HCT116 (cell line): ENCODE measurements around the gene GRM5. TPM values are rescaled to one million over a fixed set of nuclear protein-coding genes. Genes with fewer than 3 reads are reported as not detected.
"Not testable (repeated sequence)": the region's sequence is repeated elsewhere in the genome, so short reads cannot be mapped to it uniquely, and the experiment has no call there.

ENCODE experiments used
- ATAC-seq: fragments of 200-7000 bp; cut with Tn5 transposase; 2 replicates; pipeline ENCODE4 v1.9.1; 2020; ENCODE audit warnings: mild to moderate bottlenecking, moderate library complexity
- BruUV-seq: library from RNA; stranded (reverse); fragments of 400-500 nt; replicated peaks from 2 replicates; lab custom pipeline; 2021; lab: Mats Ljungman, UMichigan
- CTCF ChIA-PET: fragments of 300-600 bp; sonication (Branson Sonifier 250); formaldehyde crosslinking; loops from one replicate; lab custom pipeline; 2021; ENCODE audit warnings: antibody characterized with exemption; lab: Charles Lee
- POLR2A ChIA-PET: fragments of 300-600, 350-600 bp; sonication (Branson Sonifier 250); formaldehyde crosslinking; loops from one replicate; lab custom pipeline; 2021; ENCODE audit warnings: antibody characterized with exemption; lab: Charles Lee
- RAD21 ChIA-PET, 2 experiments: fragments of 300-600 bp; sonication (Branson Sonifier 250); formaldehyde crosslinking; loops; one replicate each; lab custom pipeline; 2023; ENCODE audit warnings: low total read pairs in 2 of 2; ENCODE audit not compliant: uncharacterized antibody in 2 of 2, unreplicated experiment in 2 of 2, low non-redundant PET in 1 of 2; lab: Charles Lee
- DNase-seq: peaks from one replicate; pipeline ENCODE4 v3.0.0-alpha.2; 2010; ENCODE audit warnings: low read depth, low spot score
- H2AFZ ChIP-seq: fragments of 200-600 bp; shearing (Covaris generic), sonication (generic); 2 replicates; pipeline ENCODE4 v1.6.1; 2017; ENCODE audit warnings: low read depth, mixed run types, mixed read lengths, antibody characterized with exemption, low read length; ENCODE audit not compliant: poor library complexity, severe bottlenecking
- H3K27ac ChIP-seq: 2 replicates; pipeline ENCODE4 v1.5.1; 2012; ENCODE audit warnings: low read depth, low read length
- H3K27me3 ChIP-seq: fragments of 200-600 bp; sonication (generic); 2 replicates; pipeline ENCODE4 v1.6.1; 2016; ENCODE audit warnings: mixed run types, low read length, mixed read lengths; ENCODE audit not compliant: insufficient read depth
- H3K36me3 ChIP-seq, 2 experiments: fragments of 200-500 bp in 1 of 2; fragments of 200-600 bp in 1 of 2; sonication (Bioruptor generic) in 1 of 2; sonication (generic) in 1 of 2; 2 replicates each; pipeline versions ENCODE4 v1.5.1 to v1.6.1; 2014 to 2016; ENCODE audit warnings: low read length in 2 of 2, inconsistent platforms in 1 of 2, mixed read lengths in 1 of 2, mixed run types in 1 of 2; ENCODE audit not compliant: insufficient read depth in 2 of 2, control insufficient read depth in 1 of 2
- H3K4me1 ChIP-seq, 2 experiments: fragments of 200-600 bp in 1 of 2; sonication (generic) in 1 of 2; 2 replicates each; pipeline versions ENCODE4 v1.5.1 to v1.6.1; 2012 to 2017; ENCODE audit warnings: low read length in 2 of 2, inconsistent platforms in 1 of 2, mild to moderate bottlenecking in 1 of 2, mixed read lengths in 1 of 2, mixed run types in 1 of 2, moderate library complexity in 1 of 2; ENCODE audit not compliant: insufficient read depth in 2 of 2, control insufficient read depth in 1 of 2
- H3K4me2 ChIP-seq: fragments of 200-600 bp; sonication (generic); 2 replicates; pipeline ENCODE4 v1.6.1; 2017; ENCODE audit warnings: mixed run types, low read length, mixed read lengths
- H3K4me3 ChIP-seq, 2 experiments: fragments of 200-600 bp in 1 of 2; sonication (generic) in 1 of 2; replicated peaks in 1 of 2; 2 replicates each; pipeline ENCODE4 v1.5.1; 2011 to 2016; ENCODE audit warnings: low read length in 2 of 2, control low read depth in 1 of 2, low read depth in 1 of 2, mild to moderate bottlenecking in 1 of 2, mixed read lengths in 1 of 2, mixed run types in 1 of 2
- H3K79me2 ChIP-seq: fragments of 200-600 bp; sonication (generic); 2 replicates; pipeline ENCODE4 v1.6.1; 2017; ENCODE audit warnings: mild to moderate bottlenecking, mixed run types, low read length, moderate library complexity, mixed read lengths; ENCODE audit not compliant: insufficient read depth
- H3K9ac ChIP-seq: fragments of 200-600 bp; sonication (generic); 2 replicates; pipeline ENCODE4 v1.6.1; 2016; ENCODE audit warnings: low read length, mixed read lengths
- H3K9me2 ChIP-seq: fragments of 200-600 bp; sonication (generic), shearing (Covaris generic); 2 replicates; pipeline ENCODE4 v1.6.1; 2017; ENCODE audit warnings: mixed run types, mild to moderate bottlenecking, moderate library complexity; ENCODE audit not compliant: insufficient read depth
- H3K9me3 ChIP-seq, 2 experiments: fragments of 200-500 bp in 1 of 2; fragments of 200-600 bp in 1 of 2; sonication (Bioruptor generic) in 1 of 2; sonication (generic) in 1 of 2; 2 replicates each; pipeline ENCODE4 v1.6.1; 2014 to 2017; ENCODE audit warnings: low read length in 2 of 2, mixed read lengths in 2 of 2, inconsistent platforms in 1 of 2, low read depth in 1 of 2, mild to moderate bottlenecking in 1 of 2, mixed run types in 1 of 2, moderate library complexity in 1 of 2; ENCODE audit not compliant: control insufficient read depth in 1 of 2, insufficient read depth in 1 of 2
- H4K20me1 ChIP-seq: fragments of 200-600 bp; sonication (generic), shearing (Covaris generic); 2 replicates; pipeline ENCODE4 v1.6.1; 2017; ENCODE audit warnings: mixed run types, mild to moderate bottlenecking, moderate library complexity; ENCODE audit not compliant: insufficient read depth
- CBX3 ChIP-seq: IDR thresholded peaks from 2 replicates; pipeline ENCODE4 v1.6.1; 2012; ENCODE audit warnings: low read depth
- CEBPB ChIP-seq: IDR thresholded peaks from 2 replicates; pipeline ENCODE4 v1.6.1; 2012; ENCODE audit warnings: low read depth
- EGR1 ChIP-seq: IDR thresholded peaks from 2 replicates; pipeline ENCODE4 v1.6.1; 2012; ENCODE audit warnings: low read depth
- EZH2 ChIP-seq: fragments of 200-600 bp; sonication (generic); IDR thresholded peaks from 2 replicates; pipeline ENCODE4 v1.6.1; 2017; ENCODE audit warnings: antibody characterized with exemption, mixed run types
- YY1 ChIP-seq: IDR thresholded peaks from 2 replicates; pipeline ENCODE4 v1.6.1; 2011; ENCODE audit warnings: low read length, low read depth, moderate library complexity, mild to moderate bottlenecking; ENCODE audit not compliant: insufficient replicate concordance; ENCODE audit errors: extremely low read depth
- intact Hi-C: fragments of 100-400 bp; cut with micrococcal nuclease; formaldehyde crosslinking; loops from 2 replicates; pipeline ENCODE4 v1.10.0; 2022
- total RNA-seq: library from RNA; stranded (reverse); gene quantifications from one replicate; pipeline ENCODE4 v1.2.1, GENCODE V29; 2021; ENCODE audit not compliant: unreplicated experiment
- TF ChIP-seq, protein P1 (sequence below): IDR thresholded peaks from 2 replicates; pipeline ENCODE4 v1.6.1; 2012; ENCODE audit warnings: low read depth

Gene GRM5
- total RNA-seq, 1 experiment from 2014 or later, result not detected

DNA sequence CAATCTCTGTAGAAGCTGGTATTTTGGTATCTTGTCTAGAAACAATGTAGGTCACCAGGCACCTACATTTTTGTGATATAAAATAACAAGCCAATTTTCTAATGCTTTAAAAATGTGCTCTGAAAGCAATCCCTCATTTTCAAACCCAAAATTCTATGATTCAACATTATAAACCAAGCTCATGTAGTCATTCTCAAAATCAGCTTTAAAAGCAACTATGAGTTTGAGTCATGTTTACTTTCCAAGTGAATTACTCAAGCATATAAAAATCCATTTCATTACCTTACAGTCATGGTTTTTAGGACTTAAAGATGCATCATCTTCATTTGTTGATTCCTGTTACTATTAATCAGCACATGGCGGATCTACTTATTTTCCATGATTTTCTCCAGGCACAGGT, 216.4 kb downstream of the GRM5 start:
- Histone ChIP-seq H3K9me3 (no peaks in the 10 kb centered on the region), H3K4me3 (no peak overlapping the region), H3K79me2 (no peaks in the 10 kb centered on the region), H3K36me3 (no peaks in the 10 kb centered on the region), H3K9me2 (no peaks in the 10 kb centered on the region), H3K9ac (no peak overlapping the region), H3K27me3 (no peaks in the 10 kb centered on the region), H3K4me1 (no peaks in the 10 kb centered on the region), H4K20me1 (no peaks in the 10 kb centered on the region), H3K27ac (no peak overlapping the region), H3K4me2 (no peak overlapping the region), H2AFZ (no peak overlapping the region)
- ChIA-PET CTCF (no interaction called here), RAD21 (no interaction called here), POLR2A (no interaction called here)
- ATAC-seq (no peak), DNase-seq (no peak)
- TF ChIP-seq CBX3 (no peak), EZH2 (no peak), YY1 (no peak), CEBPB (no peak), EGR1 (no peak)
- TF ChIP-seq, protein P1, sequence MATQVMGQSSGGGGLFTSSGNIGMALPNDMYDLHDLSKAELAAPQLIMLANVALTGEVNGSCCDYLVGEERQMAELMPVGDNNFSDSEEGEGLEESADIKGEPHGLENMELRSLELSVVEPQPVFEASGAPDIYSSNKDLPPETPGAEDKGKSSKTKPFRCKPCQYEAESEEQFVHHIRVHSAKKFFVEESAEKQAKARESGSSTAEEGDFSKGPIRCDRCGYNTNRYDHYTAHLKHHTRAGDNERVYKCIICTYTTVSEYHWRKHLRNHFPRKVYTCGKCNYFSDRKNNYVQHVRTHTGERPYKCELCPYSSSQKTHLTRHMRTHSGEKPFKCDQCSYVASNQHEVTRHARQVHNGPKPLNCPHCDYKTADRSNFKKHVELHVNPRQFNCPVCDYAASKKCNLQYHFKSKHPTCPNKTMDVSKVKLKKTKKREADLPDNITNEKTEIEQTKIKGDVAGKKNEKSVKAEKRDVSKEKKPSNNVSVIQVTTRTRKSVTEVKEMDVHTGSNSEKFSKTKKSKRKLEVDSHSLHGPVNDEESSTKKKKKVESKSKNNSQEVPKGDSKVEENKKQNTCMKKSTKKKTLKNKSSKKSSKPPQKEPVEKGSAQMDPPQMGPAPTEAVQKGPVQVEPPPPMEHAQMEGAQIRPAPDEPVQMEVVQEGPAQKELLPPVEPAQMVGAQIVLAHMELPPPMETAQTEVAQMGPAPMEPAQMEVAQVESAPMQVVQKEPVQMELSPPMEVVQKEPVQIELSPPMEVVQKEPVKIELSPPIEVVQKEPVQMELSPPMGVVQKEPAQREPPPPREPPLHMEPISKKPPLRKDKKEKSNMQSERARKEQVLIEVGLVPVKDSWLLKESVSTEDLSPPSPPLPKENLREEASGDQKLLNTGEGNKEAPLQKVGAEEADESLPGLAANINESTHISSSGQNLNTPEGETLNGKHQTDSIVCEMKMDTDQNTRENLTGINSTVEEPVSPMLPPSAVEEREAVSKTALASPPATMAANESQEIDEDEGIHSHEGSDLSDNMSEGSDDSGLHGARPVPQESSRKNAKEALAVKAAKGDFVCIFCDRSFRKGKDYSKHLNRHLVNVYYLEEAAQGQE, result no peak
- intact Hi-C loops, result no loop called here
- no TSS peak for BruUV-seq

DNA sequence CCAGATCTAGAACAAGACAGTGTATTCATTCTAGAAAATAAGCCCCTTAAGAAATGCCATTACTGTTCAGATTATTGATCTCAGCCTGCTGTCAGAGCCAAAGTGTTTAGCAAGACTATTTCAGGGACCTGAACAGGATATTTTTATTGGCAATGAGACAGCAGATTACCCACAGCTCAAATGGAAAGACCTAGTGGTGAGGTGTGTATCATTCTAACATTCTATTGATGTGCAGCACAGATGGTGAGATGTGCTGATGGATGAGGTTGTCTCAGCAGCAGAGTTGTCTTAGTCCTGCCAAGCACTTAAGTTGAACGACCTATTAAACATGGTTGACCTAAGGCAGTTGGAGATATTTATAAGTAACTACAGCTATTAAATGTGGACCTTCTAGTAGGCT, 219.5 kb downstream of the GRM5 start:
- H3K4me3 ChIP-seq, intact Hi-C loops: not testable (repeated sequence)

DNA sequence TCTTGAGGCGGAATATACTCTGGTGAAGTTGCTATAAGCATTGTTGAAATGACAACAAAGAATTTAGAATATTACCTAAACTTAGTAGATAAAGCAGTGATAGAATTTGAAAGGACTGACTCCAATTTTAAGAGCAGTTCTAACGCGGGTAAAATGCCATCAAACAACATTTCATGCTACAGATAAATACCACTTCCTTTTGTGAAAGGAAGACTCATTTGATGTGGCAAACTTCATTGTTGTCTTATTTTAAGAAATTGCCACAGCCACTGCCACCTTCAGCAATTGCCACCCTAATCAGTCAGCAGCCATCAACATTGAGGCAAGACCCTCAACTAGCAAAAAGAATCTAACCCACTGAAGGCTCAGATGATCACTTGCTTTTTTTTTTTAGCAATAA, 220.8 kb downstream of the GRM5 start:
- ATAC-seq, BruUV-seq, POLR2A ChIA-PET: not testable (repeated sequence)

More for the DNA sequence above, 219.5 kb downstream of the GRM5 start:
- H3K9me2 ChIP-seq, ATAC-seq, DNase-seq, CTCF ChIA-PET, H3K79me2 ChIP-seq, H2AFZ ChIP-seq, POLR2A ChIA-PET, H3K9me3 ChIP-seq, H3K9ac ChIP-seq, H3K4me1 ChIP-seq, H3K4me2 ChIP-seq, H3K27ac ChIP-seq, H4K20me1 ChIP-seq, RAD21 ChIA-PET, H3K27me3 ChIP-seq, BruUV-seq, H3K36me3 ChIP-seq: not testable (repeated sequence)

More for the DNA sequence above, 220.8 kb downstream of the GRM5 start:
- H3K27me3 ChIP-seq, intact Hi-C loops, H4K20me1 ChIP-seq, H3K4me1 ChIP-seq, DNase-seq, H3K9ac ChIP-seq, H3K4me2 ChIP-seq, H3K36me3 ChIP-seq, H3K27ac ChIP-seq, RAD21 ChIA-PET, H3K4me3 ChIP-seq, H3K79me2 ChIP-seq, H2AFZ ChIP-seq, H3K9me2 ChIP-seq, H3K9me3 ChIP-seq, CTCF ChIA-PET: not testable (repeated sequence)
